HG02623 (cell line): ENCODE results near the gene C10orf53.
"Not testable (repeated sequence)": the region's sequence is repeated elsewhere in the genome, so short reads cannot be mapped to it uniquely, and the experiment has no call there.

Experiments
- ATAC-seq: cut with Tn5 transposase; IDR thresholded peaks from one replicate; pipeline ENCODE4 v1.9.1; 2021; ENCODE audit warnings: moderate library complexity; ENCODE audit not compliant: unreplicated experiment

Gene C10orf53

DNA sequence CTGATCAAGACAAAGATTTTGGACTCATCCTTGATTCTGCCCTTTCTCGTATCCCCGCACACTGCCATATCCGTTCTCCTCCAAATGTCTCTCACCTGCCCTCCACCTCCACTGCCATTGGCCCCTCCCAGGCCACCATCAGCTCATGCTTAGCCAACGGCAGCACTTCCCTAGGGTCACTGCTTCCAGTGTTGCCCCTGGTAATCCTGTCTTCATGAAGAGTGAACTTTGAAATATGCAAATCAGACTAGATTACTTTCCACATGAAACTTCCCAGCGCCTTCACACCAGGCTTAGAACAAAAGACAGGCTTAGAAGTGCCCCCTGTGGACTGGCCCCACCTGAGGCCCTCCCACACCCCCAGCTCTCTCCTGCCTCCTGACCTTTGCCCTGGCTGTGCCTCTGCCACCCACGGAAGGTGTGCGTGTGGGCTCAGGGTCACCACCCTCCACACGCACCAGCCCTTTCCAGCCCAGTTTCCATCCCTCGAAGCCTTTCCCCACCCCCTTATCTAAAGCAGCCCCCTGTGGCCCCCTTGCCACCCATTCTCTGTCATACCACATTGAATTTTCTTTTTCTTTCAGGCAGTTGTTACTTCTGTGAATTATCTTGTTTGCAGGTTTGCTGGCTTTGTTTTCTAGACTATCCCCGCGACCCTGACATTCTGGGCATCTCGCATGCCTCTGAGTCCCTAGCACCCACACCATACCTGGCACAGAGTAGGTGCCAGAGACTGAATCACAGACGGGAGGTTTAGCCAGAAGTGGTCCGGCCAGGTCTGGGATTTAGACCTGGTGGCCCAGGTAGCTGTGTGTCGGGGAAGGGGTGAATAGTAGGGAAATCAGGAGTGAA lies 26.8 kb upstream of the C10orf53 start:
- no peak for ATAC-seq

GRCh38 chr10:49653273-49653929 lies 26.1 kb upstream of the C10orf53 start:
- no peak for ATAC-seq

DNA sequence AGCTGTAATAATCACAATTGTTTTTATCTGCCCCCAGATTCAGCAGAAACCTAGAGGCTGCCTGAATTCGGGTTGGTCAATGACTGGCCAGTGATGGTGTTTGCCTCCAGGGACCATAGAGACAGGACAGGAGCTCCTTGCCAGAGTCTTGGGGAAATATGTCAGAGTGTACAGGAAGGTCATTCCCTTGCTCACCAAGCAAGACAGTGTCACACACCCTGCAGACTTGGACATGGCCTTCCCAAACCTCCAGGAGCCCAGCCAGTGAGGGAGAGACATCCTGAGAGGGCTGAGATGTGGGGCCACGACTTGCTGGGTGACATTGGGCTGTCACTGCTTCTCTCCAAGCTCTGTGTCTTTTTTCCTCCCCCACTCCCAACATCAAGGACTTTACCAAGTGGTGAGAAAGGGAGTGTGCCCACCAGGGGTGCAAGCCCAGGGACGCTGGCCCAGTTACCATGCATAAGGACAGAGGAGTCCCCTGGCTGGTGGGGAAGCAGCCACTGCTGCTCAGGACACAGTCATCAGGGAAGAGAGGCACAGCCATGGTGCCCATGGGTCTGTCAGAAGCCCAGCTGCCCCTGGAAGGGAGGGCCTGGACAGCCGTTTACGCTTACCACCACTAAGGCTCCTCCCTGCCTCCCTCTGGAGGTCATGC lies 25.3 kb upstream of the C10orf53 start:
- ATAC-seq = no peak

DNA sequence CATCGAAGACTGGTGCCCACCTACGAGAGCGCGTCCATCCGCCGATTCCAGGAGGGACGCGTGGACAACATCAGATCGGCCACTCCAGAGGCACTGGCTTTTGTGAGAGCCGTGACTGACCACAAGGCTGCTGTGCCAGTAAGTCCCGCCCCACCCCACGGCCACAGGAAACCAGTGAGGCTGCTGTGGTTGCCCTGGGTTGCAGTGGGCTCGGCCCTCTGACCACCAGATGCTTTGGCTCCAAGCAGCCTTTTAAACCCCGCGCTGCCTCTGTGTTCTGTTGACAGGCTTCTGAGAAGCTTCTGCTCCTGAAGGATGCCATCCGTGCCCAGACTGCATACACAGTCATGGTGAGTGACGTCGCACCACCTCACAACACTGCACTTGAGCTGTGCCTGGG lies 24.4 kb upstream of the C10orf53 start:
- ATAC-seq = no peak

GRCh38 chr10:49656845-49657493 lies 22.5 kb upstream of the C10orf53 start:
- ATAC-seq = no peak

GRCh38 chr10:49657606-49658005 lies 21.8 kb upstream of the C10orf53 start:
- no peak for ATAC-seq

- no peak for ATAC-seq
Observed at GRCh38 chr10:49661140-49661856, 18.2 kb upstream of the C10orf53 start.

DNA sequence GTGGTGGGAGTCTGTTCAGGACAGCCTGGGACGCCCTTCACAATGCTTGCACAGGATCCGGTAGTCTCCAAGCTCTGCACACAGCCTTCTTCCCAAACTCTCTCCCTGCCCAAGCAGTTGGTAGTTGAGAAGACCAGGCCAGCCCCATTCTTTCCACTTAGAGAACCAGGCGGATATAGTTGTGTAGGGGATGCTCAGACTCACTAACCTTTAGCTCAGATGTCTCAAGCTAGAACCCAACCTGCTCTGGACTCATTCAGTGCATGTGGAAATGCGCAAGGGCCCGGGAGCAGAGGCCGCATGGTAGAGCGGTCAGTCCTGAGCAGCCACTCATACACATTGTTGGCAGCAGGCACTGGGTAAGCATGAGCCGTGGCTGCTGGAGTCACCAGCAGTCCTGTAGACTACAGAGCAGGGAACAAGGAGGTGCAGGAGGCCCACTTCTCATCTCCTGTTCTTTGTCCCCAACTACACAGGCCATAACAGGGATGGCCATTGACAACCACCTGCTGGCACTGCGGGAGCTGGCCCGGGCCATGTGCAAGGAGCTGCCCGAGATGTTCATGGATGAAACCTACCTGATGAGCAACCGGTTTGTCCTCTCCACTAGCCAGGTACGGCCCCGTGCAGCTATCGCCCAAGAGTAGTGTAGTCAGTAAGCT lies 17.2 kb upstream of the C10orf53 start:
- ATAC-seq = no peak

- ATAC-seq = no peak
Observed at GRCh38 chr10:49663596-49663995, 15.9 kb upstream of the C10orf53 start.

DNA sequence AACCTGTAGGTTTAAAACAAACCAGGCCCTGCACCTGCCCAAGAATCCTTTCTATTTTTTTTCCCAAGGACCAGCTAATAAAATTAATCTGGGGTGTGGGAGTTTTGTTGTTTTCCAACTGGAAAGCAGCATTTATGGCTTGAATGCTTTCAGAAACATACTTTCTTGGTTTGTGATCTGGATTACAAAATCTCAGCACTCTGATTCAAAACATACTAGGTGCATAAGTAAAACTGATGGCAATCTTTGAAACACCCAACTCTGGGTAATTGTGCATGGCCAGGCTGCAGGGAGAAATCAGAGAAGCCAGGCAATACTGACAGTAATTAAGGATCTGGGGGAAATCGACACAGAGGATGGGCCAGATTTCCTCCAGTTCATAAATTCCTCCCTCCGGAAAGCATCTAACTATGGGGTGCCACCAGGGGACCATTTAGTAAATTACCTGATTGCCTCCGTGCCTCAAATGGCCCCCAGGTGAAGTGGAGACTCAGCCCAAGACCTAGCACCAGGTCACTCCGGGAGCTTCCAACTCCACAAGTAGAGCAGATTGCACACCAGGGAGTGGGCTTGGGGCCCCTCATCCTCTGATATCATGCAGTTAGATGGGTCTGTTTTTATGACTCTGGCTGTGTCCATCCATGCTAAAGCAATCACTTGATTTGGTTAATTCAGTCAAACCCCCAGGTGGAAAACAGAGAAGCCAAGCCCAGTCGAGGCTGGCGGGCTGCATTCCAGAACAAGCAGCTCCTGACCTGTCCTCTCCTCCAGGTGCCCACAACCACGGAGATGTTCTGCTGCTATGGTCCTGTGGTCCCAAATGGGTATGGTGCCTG lies 15.2 kb upstream of the C10orf53 start:
- ATAC-seq = no peak

DNA sequence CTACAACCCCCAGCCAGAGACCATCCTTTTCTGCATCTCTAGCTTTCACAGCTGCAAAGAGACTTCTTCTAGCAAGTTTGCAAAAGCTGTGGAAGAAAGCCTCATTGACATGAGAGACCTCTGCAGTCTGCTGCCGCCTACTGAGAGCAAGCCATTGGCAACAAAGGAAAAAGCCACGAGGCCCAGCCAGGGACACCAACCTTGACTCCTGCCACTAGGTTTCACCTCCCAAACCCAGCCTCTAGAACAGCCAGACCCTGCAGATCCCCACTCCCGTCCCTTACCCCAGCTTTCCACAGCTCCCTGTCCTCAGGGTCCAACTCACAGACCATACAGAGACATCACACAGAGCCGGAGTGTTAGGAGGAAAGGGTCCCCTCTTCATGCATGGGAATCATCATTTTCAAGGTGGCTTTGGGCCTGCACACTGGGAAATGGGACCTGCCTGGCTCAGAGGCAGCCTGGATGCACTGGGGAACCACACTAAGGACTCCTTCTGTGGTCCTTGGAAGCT lies 14.6 kb upstream of the C10orf53 start:
- ATAC-seq = no peak

DNA sequence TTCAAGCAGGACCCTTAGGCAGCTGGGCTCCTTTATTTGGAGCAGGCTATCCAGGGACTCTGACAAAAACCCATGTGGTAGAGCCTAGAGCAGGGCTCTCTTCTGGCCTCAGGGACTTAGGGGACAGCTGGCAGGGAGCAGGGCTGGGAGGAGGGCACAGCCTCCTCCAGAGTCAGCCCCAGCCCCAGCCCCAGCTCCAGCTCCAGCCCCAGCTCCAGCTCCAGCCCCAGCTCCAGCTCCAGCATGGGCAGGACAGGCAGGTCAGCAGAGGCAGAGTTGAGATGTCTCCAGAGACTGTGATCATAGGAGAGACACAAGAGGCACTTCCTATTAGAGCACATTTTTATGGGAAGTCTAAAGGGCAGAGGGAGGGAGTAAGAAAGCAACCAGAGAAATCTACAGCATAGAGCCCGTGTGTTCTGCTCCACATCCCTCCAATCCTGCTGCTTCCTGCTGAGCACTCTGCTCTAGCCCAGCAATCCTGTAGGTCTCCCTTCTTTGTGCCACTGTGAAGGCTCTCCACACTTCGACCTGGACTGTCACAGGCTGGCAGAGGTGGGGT lies 13.3 kb upstream of the C10orf53 start:
- no peak for ATAC-seq

DNA sequence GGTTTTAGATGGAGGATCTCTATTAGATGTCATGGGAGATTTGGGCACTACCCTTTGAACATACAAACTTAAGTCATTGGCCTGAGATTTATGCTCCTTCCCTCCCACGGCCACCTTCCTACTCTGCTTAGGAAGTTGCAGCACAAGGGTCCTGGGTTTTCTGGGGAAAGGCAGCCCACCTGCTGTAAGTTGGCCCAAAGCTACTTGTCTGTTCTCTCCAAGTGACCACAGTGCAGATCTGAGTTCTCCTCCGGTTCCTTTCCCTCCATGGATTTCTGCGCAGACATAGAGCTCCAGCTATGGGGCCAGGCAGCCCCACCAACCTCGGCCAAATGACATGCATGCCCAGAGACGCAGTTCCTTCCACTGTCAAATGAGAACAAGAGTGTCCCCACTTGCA lies 12.8 kb upstream of the C10orf53 start:
- no peak for ATAC-seq

DNA sequence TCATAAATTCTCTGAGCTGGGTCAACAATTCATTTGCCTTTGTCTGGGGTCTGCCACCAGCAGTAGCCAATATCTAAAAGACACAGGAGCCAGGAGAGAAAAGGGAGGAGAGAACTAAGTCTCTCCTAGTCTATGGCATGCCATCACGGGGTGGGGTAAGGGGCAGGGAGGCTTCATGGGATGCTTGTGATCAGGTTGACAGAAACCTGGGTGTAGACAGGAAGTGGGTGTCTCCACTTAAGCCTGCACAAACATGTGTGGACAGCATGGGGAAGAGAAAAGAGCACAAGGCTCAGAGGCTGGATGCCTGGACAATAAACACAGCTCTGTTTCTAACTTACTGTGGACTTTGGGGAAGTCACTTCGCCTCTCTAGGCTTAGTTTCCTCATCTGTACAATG lies 11.5 kb upstream of the C10orf53 start:
- ATAC-seq = no peak

GRCh38 chr10:49668684-49669083 lies 10.8 kb upstream of the C10orf53 start:
- no peak for ATAC-seq

- no peak for ATAC-seq
Observed at GRCh38 chr10:49678827-49679479, 498 bp upstream of the C10orf53 start.

DNA sequence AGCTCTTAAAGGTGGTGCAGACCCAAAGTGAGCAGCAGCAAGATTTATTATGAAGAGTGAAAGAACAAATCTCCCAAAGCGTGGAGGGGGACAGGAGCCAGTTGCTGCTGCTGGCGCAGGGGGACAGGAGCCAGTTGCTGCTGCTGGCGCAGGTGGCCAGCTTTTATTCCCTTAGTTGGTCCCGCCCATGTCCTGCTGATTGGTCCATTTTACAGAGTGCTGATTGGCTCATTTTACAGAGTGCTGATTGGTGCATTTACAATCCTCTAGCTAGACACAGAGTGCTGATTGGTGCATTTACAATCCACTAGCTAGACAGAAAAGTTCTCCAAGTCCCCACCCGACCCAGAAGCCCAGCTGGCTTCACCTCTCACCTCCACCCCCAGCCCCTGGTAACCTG lies 3.0 kb downstream of the C10orf53 start:
- not testable (repeated sequence) for ATAC-seq

- no peak for ATAC-seq
Observed at GRCh38 chr10:49682879-49683278, 3.4 kb downstream of the C10orf53 start.
